NB4 (cell line): Measurements from ENCODE around the gene STK24.

Source experiments
- MAX ChIP-seq: IDR thresholded peaks from 2 replicates; pipeline ENCODE4 v1.6.1; 2011; ENCODE audit warnings: low read depth, low read length
- POLR2A ChIP-seq: IDR thresholded peaks from 2 replicates; pipeline ENCODE4 v1.6.1; 2011; ENCODE audit warnings: mild to moderate bottlenecking; ENCODE audit not compliant: insufficient read length; ENCODE audit errors: extremely low read depth
- TF ChIP-seq, protein P1 (sequence below): IDR thresholded peaks from one replicate; pipeline ENCODE4 v1.5.1; 2012; ENCODE audit warnings: low read depth, low read length

DNA sequence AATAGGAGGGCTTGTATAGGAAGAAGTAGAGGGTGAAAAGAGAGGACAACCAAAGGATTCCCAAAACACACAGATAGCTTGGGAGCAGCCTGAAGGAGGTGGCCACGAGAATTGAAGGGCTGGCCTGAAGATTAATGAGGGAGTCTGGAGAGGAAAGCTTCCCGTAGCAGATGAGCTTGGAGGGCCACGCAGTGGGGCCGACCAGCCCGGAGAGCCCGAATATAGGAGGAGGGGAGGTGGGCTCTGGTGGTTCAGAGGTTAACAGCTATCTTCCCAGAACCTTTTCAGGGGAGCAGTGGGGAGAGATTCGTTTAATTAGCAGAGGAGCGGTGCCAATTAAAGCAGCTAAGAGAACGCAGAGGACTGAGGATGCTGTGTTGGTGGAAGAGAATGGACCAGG, 154.9 kb downstream of the STK24 start:
- TF ChIP-seq POLR2A = no peak
- TF ChIP-seq, protein P1, sequence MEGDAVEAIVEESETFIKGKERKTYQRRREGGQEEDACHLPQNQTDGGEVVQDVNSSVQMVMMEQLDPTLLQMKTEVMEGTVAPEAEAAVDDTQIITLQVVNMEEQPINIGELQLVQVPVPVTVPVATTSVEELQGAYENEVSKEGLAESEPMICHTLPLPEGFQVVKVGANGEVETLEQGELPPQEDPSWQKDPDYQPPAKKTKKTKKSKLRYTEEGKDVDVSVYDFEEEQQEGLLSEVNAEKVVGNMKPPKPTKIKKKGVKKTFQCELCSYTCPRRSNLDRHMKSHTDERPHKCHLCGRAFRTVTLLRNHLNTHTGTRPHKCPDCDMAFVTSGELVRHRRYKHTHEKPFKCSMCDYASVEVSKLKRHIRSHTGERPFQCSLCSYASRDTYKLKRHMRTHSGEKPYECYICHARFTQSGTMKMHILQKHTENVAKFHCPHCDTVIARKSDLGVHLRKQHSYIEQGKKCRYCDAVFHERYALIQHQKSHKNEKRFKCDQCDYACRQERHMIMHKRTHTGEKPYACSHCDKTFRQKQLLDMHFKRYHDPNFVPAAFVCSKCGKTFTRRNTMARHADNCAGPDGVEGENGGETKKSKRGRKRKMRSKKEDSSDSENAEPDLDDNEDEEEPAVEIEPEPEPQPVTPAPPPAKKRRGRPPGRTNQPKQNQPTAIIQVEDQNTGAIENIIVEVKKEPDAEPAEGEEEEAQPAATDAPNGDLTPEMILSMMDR = no peak
- no peak for TF ChIP-seq MAX
